Measurements from ENCODE around the gene SYNE1.
A peak's percentile ranks its signal among the peaks of the same experiment; 100 is the strongest.

The SYNE1 gene

GRCh38 chr6:152273002-152273401, 364.2 kb downstream of the SYNE1 start:
- no peaks in the 10 kb centered on the region for H3K27me3 ChIP-seq (ENCODE audit: control insufficient read depth, insufficient read depth, low read length)
- no peaks in the 10 kb centered on the region for H3K9me3 ChIP-seq (ENCODE audit: control insufficient read depth, insufficient read depth, low read depth, low read length)
- no peaks in the 10 kb centered on the region for H3K36me3 ChIP-seq (ENCODE audit: control insufficient read depth, insufficient read depth, low read length)
- H3K4me1 ChIP-seq (ENCODE audit: control insufficient read depth, insufficient read depth, low read length) = peaks cover 26% of the 10 kb centered on the region
- H3K4me3 ChIP-seq (ENCODE audit: low read depth, low read length) = no peak overlapping the region
- H3K27ac ChIP-seq (ENCODE audit: low read depth, low read length) = no peak overlapping the region
- H3K9ac ChIP-seq (ENCODE audit: low read length) = no peak overlapping the region

- H3K27ac ChIP-seq (ENCODE audit: low read depth, low read length) = no peak overlapping the region; the same call in 1 of the 2 replicates
- H3K36me3 ChIP-seq (ENCODE audit: control insufficient read depth, insufficient read depth, low read length) = no peaks in the 10 kb centered on the region
- no peaks in the 10 kb centered on the region for H3K9me3 ChIP-seq (ENCODE audit: control insufficient read depth, insufficient read depth, low read depth, low read length)
- H3K27me3 ChIP-seq (ENCODE audit: control insufficient read depth, insufficient read depth, low read length) = no peaks in the 10 kb centered on the region
- H3K4me3 ChIP-seq (ENCODE audit: low read depth, low read length) = no peak overlapping the region
- no peak overlapping the region for H3K9ac ChIP-seq (ENCODE audit: low read length)
- H3K4me1 ChIP-seq (ENCODE audit: control insufficient read depth, insufficient read depth, low read length) = peaks cover 26% of the 10 kb centered on the region
Measured at GRCh38 chr6:152272486-152272885, 364.7 kb downstream of the SYNE1 start.

- H3K27me3 ChIP-seq (ENCODE audit: control insufficient read depth, insufficient read depth, low read length) = no peaks in the 10 kb centered on the region
- H3K4me3 ChIP-seq (ENCODE audit: low read depth, low read length) = no peak overlapping the region
- no peaks in the 10 kb centered on the region for H3K36me3 ChIP-seq (ENCODE audit: control insufficient read depth, insufficient read depth, low read length)
- H3K27ac ChIP-seq (ENCODE audit: low read depth, low read length) = peak overlapping the region; percentile 4; the same call in 1 of the 2 replicates
- H3K4me1 ChIP-seq (ENCODE audit: control insufficient read depth, insufficient read depth, low read length) = peaks cover 26% of the 10 kb centered on the region
- H3K9me3 ChIP-seq (ENCODE audit: control insufficient read depth, insufficient read depth, low read depth, low read length) = no peaks in the 10 kb centered on the region
- H3K9ac ChIP-seq (ENCODE audit: low read length) = no peak overlapping the region
Measured at GRCh38 chr6:152271776-152272464, 365.2 kb downstream of the SYNE1 start.

GRCh38 chr6:152270301-152270925, 366.7 kb downstream of the SYNE1 start:
- Histone ChIP-seq H3K27me3 (ENCODE audit: control insufficient read depth, insufficient read depth, low read length) (no peaks in the 10 kb centered on the region), H3K4me1 (ENCODE audit: control insufficient read depth, insufficient read depth, low read length) (peaks cover 26% of the 10 kb centered on the region), H3K4me3 (ENCODE audit: low read depth, low read length) (no peak overlapping the region), H3K9ac (ENCODE audit: low read length) (no peak overlapping the region), H3K36me3 (ENCODE audit: control insufficient read depth, insufficient read depth, low read length) (no peaks in the 10 kb centered on the region), H3K27ac (ENCODE audit: low read depth, low read length) (no peak overlapping the region), H3K9me3 (ENCODE audit: control insufficient read depth, insufficient read depth, low read depth, low read length) (no peaks in the 10 kb centered on the region)

- H3K9me3 ChIP-seq (ENCODE audit: control insufficient read depth, insufficient read depth, low read depth, low read length) = peaks cover 8% of the 10 kb centered on the region; the same call in 1 of the 2 replicates
- peaks cover 24% of the 10 kb centered on the region for H3K4me1 ChIP-seq (ENCODE audit: control insufficient read depth, insufficient read depth, low read length)
- H3K9ac ChIP-seq (ENCODE audit: low read length) = no peak overlapping the region
- H3K36me3 ChIP-seq (ENCODE audit: control insufficient read depth, insufficient read depth, low read length) = no peaks in the 10 kb centered on the region
- H3K4me3 ChIP-seq (ENCODE audit: low read depth, low read length) = no peak overlapping the region
- no peak overlapping the region for H3K27ac ChIP-seq (ENCODE audit: low read depth, low read length)
- no peaks in the 10 kb centered on the region for H3K27me3 ChIP-seq (ENCODE audit: control insufficient read depth, insufficient read depth, low read length)
Measured at GRCh38 chr6:152268846-152269442, 368.2 kb downstream of the SYNE1 start.

- Histone ChIP-seq H3K4me1 (ENCODE audit: control insufficient read depth, insufficient read depth, low read length) (peaks cover 19% of the 10 kb centered on the region), H3K4me3 (ENCODE audit: low read depth, low read length) (no peak overlapping the region), H3K9ac (ENCODE audit: low read length) (no peak overlapping the region), H3K36me3 (ENCODE audit: control insufficient read depth, insufficient read depth, low read length) (no peaks in the 10 kb centered on the region), H3K27me3 (ENCODE audit: control insufficient read depth, insufficient read depth, low read length) (no peaks in the 10 kb centered on the region), H3K9me3 (ENCODE audit: control insufficient read depth, insufficient read depth, low read depth, low read length) (peaks cover 15% of the 10 kb centered on the region), H3K27ac (ENCODE audit: low read depth, low read length) (no peak overlapping the region)
Measured at GRCh38 chr6:152267967-152268845, 369.0 kb downstream of the SYNE1 start.

GRCh38 chr6:152265651-152266050, 371.5 kb downstream of the SYNE1 start:
- Histone ChIP-seq H3K4me1 (ENCODE audit: control insufficient read depth, insufficient read depth, low read length) (peaks cover 6% of the 10 kb centered on the region; the same call in 1 of the 2 replicates), H3K9ac (ENCODE audit: low read length) (no peak overlapping the region), H3K27me3 (ENCODE audit: control insufficient read depth, insufficient read depth, low read length) (no peaks in the 10 kb centered on the region), H3K9me3 (ENCODE audit: control insufficient read depth, insufficient read depth, low read depth, low read length) (peaks cover 24% of the 10 kb centered on the region), H3K4me3 (ENCODE audit: low read depth, low read length) (no peak overlapping the region), H3K27ac (ENCODE audit: low read depth, low read length) (no peak overlapping the region), H3K36me3 (ENCODE audit: control insufficient read depth, insufficient read depth, low read length) (no peaks in the 10 kb centered on the region)

GRCh38 chr6:152263582-152263981, 373.6 kb downstream of the SYNE1 start:
- H3K4me3 ChIP-seq (ENCODE audit: low read depth, low read length) = no peak overlapping the region
- H3K27me3 ChIP-seq (ENCODE audit: control insufficient read depth, insufficient read depth, low read length) = no peaks in the 10 kb centered on the region
- H3K9ac ChIP-seq (ENCODE audit: low read length) = no peak overlapping the region
- no peaks in the 10 kb centered on the region for H3K4me1 ChIP-seq (ENCODE audit: control insufficient read depth, insufficient read depth, low read length)
- no peak overlapping the region for H3K27ac ChIP-seq (ENCODE audit: low read depth, low read length)
- no peaks in the 10 kb centered on the region for H3K36me3 ChIP-seq (ENCODE audit: control insufficient read depth, insufficient read depth, low read length)
- peaks cover 24% of the 10 kb centered on the region for H3K9me3 ChIP-seq (ENCODE audit: control insufficient read depth, insufficient read depth, low read depth, low read length)

GRCh38 chr6:152261179-152261578, 376.0 kb downstream of the SYNE1 start:
- no peaks in the 10 kb centered on the region for H3K36me3 ChIP-seq (ENCODE audit: control insufficient read depth, insufficient read depth, low read length)
- H3K27ac ChIP-seq (ENCODE audit: low read depth, low read length) = no peak overlapping the region
- H3K9ac ChIP-seq (ENCODE audit: low read length) = no peak overlapping the region
- no peak overlapping the region for H3K4me3 ChIP-seq (ENCODE audit: low read depth, low read length)
- H3K9me3 ChIP-seq (ENCODE audit: control insufficient read depth, insufficient read depth, low read depth, low read length) = peaks cover 24% of the 10 kb centered on the region
- H3K27me3 ChIP-seq (ENCODE audit: control insufficient read depth, insufficient read depth, low read length) = no peaks in the 10 kb centered on the region
- no peaks in the 10 kb centered on the region for H3K4me1 ChIP-seq (ENCODE audit: control insufficient read depth, insufficient read depth, low read length)

GRCh38 chr6:152259234-152259633, 377.9 kb downstream of the SYNE1 start:
- H3K4me1 ChIP-seq (ENCODE audit: control insufficient read depth, insufficient read depth, low read length) = no peaks in the 10 kb centered on the region
- no peak overlapping the region for H3K9ac ChIP-seq (ENCODE audit: low read length)
- no peaks in the 10 kb centered on the region for H3K27me3 ChIP-seq (ENCODE audit: control insufficient read depth, insufficient read depth, low read length)
- no peak overlapping the region for H3K27ac ChIP-seq (ENCODE audit: low read depth, low read length)
- H3K4me3 ChIP-seq (ENCODE audit: low read depth, low read length) = no peak overlapping the region
- H3K9me3 ChIP-seq (ENCODE audit: control insufficient read depth, insufficient read depth, low read depth, low read length) = peaks cover 18% of the 10 kb centered on the region
- H3K36me3 ChIP-seq (ENCODE audit: control insufficient read depth, insufficient read depth, low read length) = no peaks in the 10 kb centered on the region

All from HUES6 (cell line).